ENCODE measurements around the gene SLC22A1. TPM values are rescaled to one million over a fixed set of nuclear protein-coding genes. Genes with fewer than 3 reads are reported as not detected.

Gene SLC22A1
- total RNA-seq, 3 donors from 2014 or later (not counting 1 experiment from before 2014, with no cell fraction given), result 1.4 to 4.5 (median 3.0) TPM

DNA sequence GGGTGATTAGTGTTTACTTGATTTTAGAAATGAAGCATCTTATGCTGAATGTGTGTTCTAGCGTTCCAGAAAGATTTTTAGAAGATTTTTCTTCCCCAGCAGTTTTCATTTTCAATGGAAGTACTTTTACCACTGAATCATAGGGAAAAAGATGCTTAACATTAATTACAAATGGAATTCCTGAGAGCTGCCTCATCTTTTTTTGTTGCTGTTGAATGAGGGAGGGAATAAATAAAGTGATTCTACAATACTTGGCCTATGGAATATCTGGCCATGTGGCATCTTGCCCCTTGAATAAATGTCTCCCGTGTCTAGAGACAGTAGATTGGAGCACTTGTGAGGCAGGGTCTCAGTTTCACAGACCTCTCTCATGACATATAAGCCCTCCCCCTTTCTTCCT, 44.1 kb upstream of the SLC22A1 start:
- peaks cover 91% of the 10 kb centered on the region for H3K36me3 ChIP-seq (ENCODE audit: control insufficient read depth, insufficient read depth, low read length)
- no peak for DNase-seq
- TF ChIP-seq, protein P1, sequence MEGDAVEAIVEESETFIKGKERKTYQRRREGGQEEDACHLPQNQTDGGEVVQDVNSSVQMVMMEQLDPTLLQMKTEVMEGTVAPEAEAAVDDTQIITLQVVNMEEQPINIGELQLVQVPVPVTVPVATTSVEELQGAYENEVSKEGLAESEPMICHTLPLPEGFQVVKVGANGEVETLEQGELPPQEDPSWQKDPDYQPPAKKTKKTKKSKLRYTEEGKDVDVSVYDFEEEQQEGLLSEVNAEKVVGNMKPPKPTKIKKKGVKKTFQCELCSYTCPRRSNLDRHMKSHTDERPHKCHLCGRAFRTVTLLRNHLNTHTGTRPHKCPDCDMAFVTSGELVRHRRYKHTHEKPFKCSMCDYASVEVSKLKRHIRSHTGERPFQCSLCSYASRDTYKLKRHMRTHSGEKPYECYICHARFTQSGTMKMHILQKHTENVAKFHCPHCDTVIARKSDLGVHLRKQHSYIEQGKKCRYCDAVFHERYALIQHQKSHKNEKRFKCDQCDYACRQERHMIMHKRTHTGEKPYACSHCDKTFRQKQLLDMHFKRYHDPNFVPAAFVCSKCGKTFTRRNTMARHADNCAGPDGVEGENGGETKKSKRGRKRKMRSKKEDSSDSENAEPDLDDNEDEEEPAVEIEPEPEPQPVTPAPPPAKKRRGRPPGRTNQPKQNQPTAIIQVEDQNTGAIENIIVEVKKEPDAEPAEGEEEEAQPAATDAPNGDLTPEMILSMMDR (IDR thresholded peaks at IDR 0.05), result no peak
- H3K27ac Mint-ChIP-seq, result peak overlapping the region in 1 of 2 donors; percentile 22
- H3K4me3 ChIP-seq (ENCODE audit: low read length), result no peak overlapping the region
- no peaks in the 10 kb centered on the region for H3K27me3 ChIP-seq (ENCODE audit: control insufficient read depth, insufficient read depth, low read length)
- WGBS (ENCODE audit: insufficient coverage), result 100% methylated on average over 1 of the region's 2 CpGs
- H3K36me3 Mint-ChIP-seq, result peaks cover 34% of the 10 kb centered on the region
- H3K27me3 Mint-ChIP-seq (ENCODE audit: low read depth in 2 of 2), result no peaks in the 10 kb centered on the region
- no peak for ATAC-seq
- H3K9me3 Mint-ChIP-seq, result no peaks in the 10 kb centered on the region
- H3K4me1 ChIP-seq (ENCODE audit: control insufficient read depth, insufficient read depth, low read length), result no peaks in the 10 kb centered on the region
- no peaks in the 10 kb centered on the region for H3K9me3 ChIP-seq (ENCODE audit: control insufficient read depth, insufficient read depth, low read length)
- intact Hi-C loops (cut with micrococcal nuclease), result loop anchor here (10.0 kb wide), 1 partner anchor 213 kb away; no protein-coding TSS in a partner anchor
- H3K4me1 Mint-ChIP-seq, result peaks cover 1 to 9% of the 10 kb centered on the region in 2 donors
- H3K27ac ChIP-seq (ENCODE audit: low read length), result no peak overlapping the region
- H3K4me3 Mint-ChIP-seq, result no peak overlapping the region

GRCh38 chr6:160078883-160079685, 42.5 kb upstream of the SLC22A1 start:
- Histone ChIP-seq H3K27me3 (ENCODE audit: control insufficient read depth, insufficient read depth, low read length) (no peaks in the 10 kb centered on the region), H3K36me3 (ENCODE audit: control insufficient read depth, insufficient read depth, low read length) (peaks cover 84% of the 10 kb centered on the region), H3K27ac (ENCODE audit: low read length) (no peak overlapping the region), H3K4me1 (ENCODE audit: control insufficient read depth, insufficient read depth, low read length) (peaks cover 1% of the 10 kb centered on the region), H3K4me3 (ENCODE audit: low read length) (no peak overlapping the region), H3K9me3 (ENCODE audit: control insufficient read depth, insufficient read depth, low read length) (no peaks in the 10 kb centered on the region)
- no peaks in the 10 kb centered on the region for H3K9me3 Mint-ChIP-seq
- TF ChIP-seq, protein P1 (IDR thresholded peaks at IDR 0.05), result no peak
- H3K4me1 Mint-ChIP-seq, result peaks cover 9% of the 10 kb centered on the region in 2 donors
- ATAC-seq, result no peak
- H3K36me3 Mint-ChIP-seq, result peaks cover 35% of the 10 kb centered on the region
- no peaks in the 10 kb centered on the region for H3K27me3 Mint-ChIP-seq (ENCODE audit: low read depth in 2 of 2)
- intact Hi-C loops (cut with micrococcal nuclease), result loop anchor here (10.0 kb wide), 1 partner anchor 214 kb away; no protein-coding TSS in a partner anchor
- peak overlapping the region in 1 of 2 donors; percentile 11 for H3K27ac Mint-ChIP-seq
- DNase-seq, result no peak
- H3K4me3 Mint-ChIP-seq, result no peak overlapping the region
- 97% methylated on average over 23 of the region's 23 CpGs for WGBS (ENCODE audit: insufficient coverage)

DNA sequence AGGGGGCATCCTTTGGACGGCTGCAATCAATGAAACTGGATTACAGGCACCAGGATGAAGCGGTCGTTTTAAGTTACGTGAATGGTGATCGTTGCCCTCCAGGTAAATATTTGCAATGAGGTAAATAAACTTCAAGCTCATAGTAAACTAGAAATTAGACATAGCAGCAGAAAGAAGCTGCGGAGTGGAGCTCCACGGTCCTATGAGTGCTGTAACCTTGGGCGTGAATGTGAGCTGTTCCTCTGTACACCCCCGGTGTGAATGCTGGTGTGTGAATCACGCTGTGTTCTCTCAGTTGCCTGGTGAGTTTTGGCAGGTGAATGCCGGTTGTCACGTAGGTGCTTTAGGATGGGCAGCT, 42.0 kb upstream of the SLC22A1 start:
- no peak for ATAC-seq
- DNase-seq, result no peak
- Histone ChIP-seq H3K27me3 (ENCODE audit: control insufficient read depth, insufficient read depth, low read length) (no peaks in the 10 kb centered on the region), H3K36me3 (ENCODE audit: control insufficient read depth, insufficient read depth, low read length) (peaks cover 84% of the 10 kb centered on the region), H3K4me3 (ENCODE audit: low read length) (no peak overlapping the region), H3K27ac (ENCODE audit: low read length) (no peak overlapping the region), H3K4me1 (ENCODE audit: control insufficient read depth, insufficient read depth, low read length) (peaks cover 7% of the 10 kb centered on the region), H3K9me3 (ENCODE audit: control insufficient read depth, insufficient read depth, low read length) (no peaks in the 10 kb centered on the region)
- H3K4me1 Mint-ChIP-seq, result peaks cover 11 to 12% of the 10 kb centered on the region in 2 donors
- TF ChIP-seq, protein P1 (IDR thresholded peaks at IDR 0.05), result no peak
- intact Hi-C loops (cut with micrococcal nuclease), result loop anchor here (10.0 kb wide), 1 partner anchor 215 kb away; no protein-coding TSS in a partner anchor
- H3K36me3 Mint-ChIP-seq, result peaks cover 37% of the 10 kb centered on the region
- no peak overlapping the region for H3K27ac Mint-ChIP-seq
- H3K27me3 Mint-ChIP-seq (ENCODE audit: low read depth in 2 of 2), result no peaks in the 10 kb centered on the region
- H3K9me3 Mint-ChIP-seq, result no peaks in the 10 kb centered on the region
- no peak overlapping the region for H3K4me3 Mint-ChIP-seq
- WGBS (ENCODE audit: insufficient coverage), result over 99% methylated on average over 12 of the region's 12 CpGs

Measured in natural killer cell (primary cell).